GM20431 (cell line): ENCODE measurements around the gene LYZL6.

Experiments
- in situ Hi-C: fragments of 300-500 bp; cut with MseI, MboI; formaldehyde crosslinking; loops from one replicate; pipeline ENCODE4 v1.15.0; 2020; ENCODE audit warnings: low sequenced_read_pairs; ENCODE audit not compliant: unreplicated experiment

The LYZL6 gene

DNA sequence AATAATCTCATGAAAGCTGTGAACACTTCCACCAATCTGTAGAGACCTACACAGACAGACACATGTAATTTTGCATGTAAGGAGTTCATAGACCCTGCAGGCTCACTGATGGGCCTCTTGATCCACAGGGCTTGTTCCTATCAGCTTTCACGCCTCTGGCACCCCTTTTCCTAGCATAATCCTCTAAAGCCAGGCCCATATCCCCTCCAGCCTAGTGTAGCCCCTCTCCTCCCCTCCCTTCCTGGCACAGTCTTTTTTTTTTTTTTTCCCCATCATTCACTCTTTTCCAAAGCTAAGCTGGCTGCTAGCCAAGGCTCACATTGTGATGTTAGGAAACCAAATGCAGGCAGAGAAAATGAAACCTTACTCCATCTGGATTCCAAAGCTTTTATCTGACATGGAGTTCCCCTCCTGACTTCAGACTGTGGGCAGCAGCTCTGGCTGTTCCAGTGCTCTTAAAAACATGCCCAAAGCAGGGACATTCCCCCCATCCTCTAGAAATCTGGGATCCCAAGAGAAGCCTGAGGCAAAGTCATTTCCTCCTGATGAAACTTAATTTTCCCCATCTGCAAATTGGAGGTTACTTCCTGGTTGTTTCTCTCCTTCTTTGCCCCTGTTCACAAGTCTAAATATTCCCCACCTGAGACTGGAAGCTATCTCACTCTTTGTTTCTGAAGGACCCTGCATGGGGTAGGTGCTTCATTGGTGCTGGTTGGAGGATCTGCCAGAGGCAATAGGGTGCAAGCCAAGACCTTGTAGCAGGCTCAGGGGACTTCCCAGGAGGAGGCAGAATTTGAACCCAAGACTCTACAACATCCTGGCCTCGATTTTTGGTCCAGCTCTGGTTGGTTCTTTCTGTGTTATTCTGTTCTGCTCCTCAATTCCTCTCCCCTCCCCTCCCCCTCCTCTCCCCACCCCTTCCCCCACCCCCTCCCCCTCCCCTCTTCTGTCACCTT, 53.4 kb downstream of the LYZL6 start:
- in situ Hi-C loops: no loop called here

DNA sequence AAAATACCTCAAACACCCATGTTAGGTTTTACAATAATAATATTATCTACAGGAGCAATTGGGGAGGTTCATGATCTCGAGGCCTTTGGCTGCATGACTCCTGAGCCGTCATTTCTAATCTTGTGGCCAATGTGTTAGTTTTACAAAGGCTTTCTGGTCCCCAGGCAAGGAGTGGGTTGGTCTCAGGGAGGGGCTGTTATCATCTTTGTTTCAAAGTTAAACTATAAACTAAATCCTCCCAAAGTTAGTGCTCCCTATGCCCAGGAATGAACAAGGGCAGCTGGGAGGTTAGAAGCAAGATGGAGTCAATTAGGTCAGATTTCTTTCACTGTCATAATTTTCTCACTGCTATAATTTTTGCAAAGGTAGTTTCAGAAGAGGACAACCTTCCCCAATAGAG, 54.3 kb downstream of the LYZL6 start:
- in situ Hi-C loops: no loop called here
